Mesodermal cell (in vitro differentiated cells): Measurements from ENCODE around the gene PCDHGA9.
"Not testable (repeated sequence)": the region's sequence is repeated elsewhere in the genome, so short reads cannot be mapped to it uniquely, and the experiment has no call there.

ENCODE experiments used
- H3K27ac ChIP-seq: 2 replicates; pipeline ENCODE4 v1.7.0; 2013; ENCODE audit warnings: mild to moderate bottlenecking, low read depth, low read length, moderate library complexity; ENCODE audit not compliant: severe bottlenecking
- H3K36me3 ChIP-seq: 2 replicates; pipeline ENCODE4 v1.7.1; 2013; ENCODE audit warnings: mild to moderate bottlenecking, low read length, moderate library complexity; ENCODE audit not compliant: control insufficient read depth, insufficient read depth
- H3K4me1 ChIP-seq: one replicate; pipeline ENCODE4 v1.7.1; 2013; ENCODE audit warnings: mild to moderate bottlenecking, low read length; ENCODE audit not compliant: insufficient read depth, control insufficient read depth, poor library complexity, severe bottlenecking
- H3K4me3 ChIP-seq: 2 replicates; pipeline ENCODE4 v1.7.0; 2013; ENCODE audit warnings: low read length, control low read depth, mild to moderate bottlenecking; ENCODE audit not compliant: insufficient read depth, poor library complexity, severe bottlenecking; ENCODE audit errors: extremely low read depth
- H3K9me3 ChIP-seq: 2 replicates; pipeline ENCODE4 v1.7.1; 2013; ENCODE audit warnings: mild to moderate bottlenecking, low read length, moderate library complexity; ENCODE audit not compliant: control insufficient read depth
- WGBS, 2 experiments: methylation state at CpG; one replicate each; pipeline ENCODE4 v1.1.5; 2013; ENCODE audit warnings: missing lambda C conversion rate in 2 of 2; ENCODE audit not compliant: insufficient coverage in 2 of 2; 5-methylcytosine and 5-hydroxymethylcytosine counted together

The PCDHGA9 gene

DNA sequence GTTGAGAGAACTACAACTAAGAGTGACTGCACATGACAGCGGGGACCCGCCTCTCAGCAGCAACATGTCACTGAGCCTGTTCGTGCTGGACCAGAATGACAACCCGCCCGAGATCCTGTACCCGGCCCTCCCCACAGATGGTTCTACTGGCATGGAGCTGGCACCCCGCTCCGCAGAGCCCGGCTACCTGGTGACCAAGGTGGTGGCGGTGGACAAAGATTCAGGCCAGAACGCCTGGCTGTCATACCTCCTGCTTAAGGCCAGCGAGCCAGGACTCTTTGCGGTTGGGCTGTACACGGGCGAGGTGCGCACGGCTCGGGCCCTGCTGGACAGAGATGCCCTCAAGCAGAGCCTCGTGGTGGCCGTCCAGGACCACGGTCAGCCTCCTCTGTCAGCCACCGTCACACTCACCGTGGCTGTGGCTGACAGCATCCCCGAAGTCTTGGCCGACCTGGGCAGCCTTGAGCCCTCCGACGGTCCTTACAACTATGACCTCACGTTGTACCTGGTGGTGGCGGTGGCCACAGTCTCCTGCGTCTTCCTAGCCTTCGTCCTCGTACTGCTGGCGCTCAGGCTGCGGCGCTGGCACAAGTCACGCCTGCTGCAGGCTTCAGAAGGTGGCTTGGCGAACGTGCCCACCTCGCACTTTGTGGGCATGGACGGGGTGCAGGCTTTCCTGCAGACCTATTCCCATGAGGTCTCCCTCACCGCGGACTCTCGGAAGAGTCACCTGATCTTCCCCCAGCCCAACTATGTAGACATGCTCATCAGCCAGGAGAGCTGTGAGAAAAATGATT is 17.9 kb upstream of the PCDHGA9 start:
- Histone ChIP-seq H3K36me3 (no peaks in the 10 kb centered on the region), H3K4me1 (no peaks in the 10 kb centered on the region), H3K27ac (no peak overlapping the region), H3K9me3 (peaks cover 31% of the 10 kb centered on the region), H3K4me3 (no peak overlapping the region)
- 94 to 95% methylated on average over 39 to 43 of the region's 43 CpGs for WGBS, 2 experiments

DNA sequence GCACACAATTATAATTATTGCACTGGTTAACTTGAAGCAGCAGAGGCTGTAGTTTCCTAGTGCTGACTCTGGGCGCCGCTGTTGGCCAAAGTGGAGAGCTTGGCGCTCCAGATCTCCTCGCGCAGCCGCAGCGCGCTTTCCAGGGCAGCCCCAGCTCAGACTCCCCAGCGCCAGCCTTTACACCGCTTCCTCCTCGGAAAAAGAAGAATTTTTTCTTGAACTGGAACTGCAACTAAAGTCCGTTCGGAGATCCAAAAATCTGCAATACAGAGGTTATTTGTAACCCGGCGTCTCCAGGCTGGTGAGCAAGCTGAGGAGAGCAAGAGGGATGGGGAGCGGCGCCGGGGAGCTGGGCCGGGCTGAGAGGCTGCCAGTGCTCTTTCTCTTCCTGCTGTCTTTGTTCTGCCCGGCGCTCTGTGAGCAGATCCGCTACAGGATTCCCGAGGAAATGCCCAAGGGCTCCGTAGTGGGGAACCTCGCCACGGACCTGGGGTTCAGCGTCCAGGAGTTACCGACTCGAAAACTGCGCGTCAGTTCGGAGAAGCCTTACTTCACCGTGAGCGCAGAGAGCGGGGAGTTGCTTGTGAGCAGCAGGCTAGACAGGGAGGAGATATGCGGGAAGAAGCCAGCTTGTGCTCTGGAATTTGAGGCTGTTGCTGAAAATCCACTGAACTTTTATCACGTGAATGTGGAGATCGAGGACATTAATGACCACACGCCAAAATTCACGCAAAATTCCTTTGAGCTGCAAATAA is 14.8 kb upstream of the PCDHGA9 start, which contains the start of gene PCDHGB4:
PCDHGB4 (plus strand) TSS at position 142 of the 755 bp plus-strand sequence; CDS start at position 329, 187 bp downstream.
- Histone ChIP-seq H3K4me3 (peak within 1 kb of the TSS; percentile 18), H3K9me3 (peaks cover 49% of the 10 kb centered on the region)
- H3K36me3 ChIP-seq, H3K4me1 ChIP-seq, H3K27ac ChIP-seq: not testable (repeated sequence)
- 64 to 74% methylated on average over 12 to 15 of the region's 40 CpGs for WGBS, 2 experiments

- H3K36me3 ChIP-seq: peaks cover 14% of the 10 kb centered on the region
- no peaks in the 10 kb centered on the region for H3K4me1 ChIP-seq
- peaks cover 50% of the 10 kb centered on the region for H3K9me3 ChIP-seq
- 94 to 98% methylated on average over 4 to 6 of the region's 10 CpGs for WGBS, 2 experiments
- H3K4me3 ChIP-seq: no peak overlapping the region
- no peak overlapping the region for H3K27ac ChIP-seq
These were observed 13.9 kb upstream of the PCDHGA9 start for GRCh38 chr5:141388661-141389060.

DNA sequence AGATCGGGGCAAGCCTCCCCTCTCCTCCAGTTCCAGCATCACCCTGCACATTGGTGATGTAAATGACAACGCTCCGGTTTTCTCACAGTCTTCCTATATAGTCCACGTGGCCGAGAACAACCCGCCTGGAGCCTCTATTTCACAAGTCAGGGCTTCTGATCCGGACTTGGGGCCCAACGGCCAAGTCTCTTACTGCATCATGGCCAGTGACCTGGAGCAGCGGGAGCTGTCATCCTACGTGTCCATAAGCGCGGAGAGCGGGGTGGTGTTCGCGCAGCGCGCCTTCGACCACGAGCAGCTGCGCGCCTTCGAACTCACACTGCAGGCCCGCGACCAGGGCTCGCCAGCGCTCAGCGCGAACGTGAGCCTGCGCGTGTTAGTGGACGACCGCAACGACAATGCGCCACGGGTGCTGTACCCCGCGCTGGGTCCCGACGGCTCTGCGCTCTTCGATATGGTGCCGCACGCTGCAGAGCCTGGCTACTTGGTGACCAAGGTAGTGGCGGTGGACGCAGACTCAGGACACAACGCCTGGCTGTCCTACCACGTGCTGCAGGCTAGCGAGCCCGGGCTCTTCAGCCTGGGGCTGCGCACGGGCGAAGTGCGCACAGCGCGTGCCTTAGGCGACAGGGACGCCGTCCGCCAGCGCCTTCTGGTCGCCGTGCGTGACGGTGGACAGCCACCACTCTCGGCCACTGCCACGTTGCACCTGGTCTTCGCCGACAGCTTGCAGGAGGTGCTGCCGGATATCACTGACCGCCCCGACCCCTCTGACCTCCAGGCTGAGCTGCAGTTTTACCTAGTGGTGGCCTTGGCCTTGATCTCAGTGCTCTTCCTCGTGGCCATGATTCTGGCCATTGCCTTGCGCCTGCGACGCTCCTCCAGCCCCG is 13.2 kb upstream of the PCDHGA9 start:
- Histone ChIP-seq H3K4me1 (no peaks in the 10 kb centered on the region), H3K36me3 (peaks cover 15% of the 10 kb centered on the region), H3K9me3 (peaks cover 56% of the 10 kb centered on the region), H3K27ac (no peak overlapping the region), H3K4me3 (no peak overlapping the region)
- WGBS, 2 experiments: 95 to 97% methylated on average over 70 to 77 of the region's 77 CpGs

DNA sequence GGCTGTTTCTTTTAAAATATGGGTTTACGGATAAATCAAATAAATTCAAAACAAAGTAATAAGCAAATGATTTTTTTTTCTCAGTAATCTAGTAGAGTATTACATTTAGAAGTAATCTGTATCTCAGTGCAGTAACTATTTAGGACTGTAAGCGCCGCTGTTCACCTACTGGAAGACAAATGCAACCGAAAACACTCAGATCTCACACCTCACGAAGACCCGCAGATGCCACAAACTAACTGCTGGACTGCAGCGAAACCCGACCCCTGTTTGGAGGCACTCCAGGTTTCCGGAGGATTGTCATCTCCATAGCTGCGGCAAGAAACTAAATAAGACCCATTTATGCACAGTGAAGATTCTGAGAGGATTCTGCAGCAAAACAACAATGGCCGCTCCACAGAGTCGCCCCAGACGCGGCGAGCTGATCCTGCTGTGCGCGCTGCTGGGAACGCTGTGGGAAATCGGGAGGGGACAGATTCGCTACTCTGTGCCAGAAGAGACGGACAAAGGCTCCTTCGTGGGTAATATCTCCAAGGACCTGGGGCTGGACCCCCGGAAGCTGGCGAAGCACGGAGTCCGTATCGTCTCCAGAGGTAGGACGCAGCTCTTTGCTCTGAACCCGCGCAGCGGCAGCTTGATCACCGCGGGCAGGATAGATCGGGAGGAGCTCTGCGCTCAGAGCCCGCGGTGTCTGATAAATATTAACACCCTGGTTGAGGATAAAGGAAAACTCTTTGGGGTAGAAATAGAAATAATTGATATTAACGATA is 10.0 kb upstream of the PCDHGA9 start, which contains the start of gene PCDHGA8:
PCDHGA8 (plus strand) TSS at position 205 of the 770 bp plus-strand sequence; CDS start at position 386, 181 bp downstream.
- Histone ChIP-seq H3K9me3 (peaks cover 63% of the 10 kb centered on the region), H3K27ac (no peak within 1 kb of the TSS), H3K4me1 (no peaks in the 10 kb centered on the region), H3K4me3 (no peak within 1 kb of the TSS), H3K36me3 (peaks cover 15% of the 10 kb centered on the region)
- WGBS, 2 experiments: 92 to 96% methylated on average over 31 to 37 of the region's 38 CpGs

GRCh38 chr5:141393267-141393666 is 9.3 kb upstream of the PCDHGA9 start:
- Histone ChIP-seq H3K4me1 (no peaks in the 10 kb centered on the region), H3K27ac (no peak overlapping the region), H3K36me3 (peaks cover 15% of the 10 kb centered on the region), H3K9me3 (peaks cover 63% of the 10 kb centered on the region), H3K4me3 (no peak overlapping the region)
- WGBS, 2 experiments: 95% methylated on average over 19 to 20 of the region's 21 CpGs

DNA sequence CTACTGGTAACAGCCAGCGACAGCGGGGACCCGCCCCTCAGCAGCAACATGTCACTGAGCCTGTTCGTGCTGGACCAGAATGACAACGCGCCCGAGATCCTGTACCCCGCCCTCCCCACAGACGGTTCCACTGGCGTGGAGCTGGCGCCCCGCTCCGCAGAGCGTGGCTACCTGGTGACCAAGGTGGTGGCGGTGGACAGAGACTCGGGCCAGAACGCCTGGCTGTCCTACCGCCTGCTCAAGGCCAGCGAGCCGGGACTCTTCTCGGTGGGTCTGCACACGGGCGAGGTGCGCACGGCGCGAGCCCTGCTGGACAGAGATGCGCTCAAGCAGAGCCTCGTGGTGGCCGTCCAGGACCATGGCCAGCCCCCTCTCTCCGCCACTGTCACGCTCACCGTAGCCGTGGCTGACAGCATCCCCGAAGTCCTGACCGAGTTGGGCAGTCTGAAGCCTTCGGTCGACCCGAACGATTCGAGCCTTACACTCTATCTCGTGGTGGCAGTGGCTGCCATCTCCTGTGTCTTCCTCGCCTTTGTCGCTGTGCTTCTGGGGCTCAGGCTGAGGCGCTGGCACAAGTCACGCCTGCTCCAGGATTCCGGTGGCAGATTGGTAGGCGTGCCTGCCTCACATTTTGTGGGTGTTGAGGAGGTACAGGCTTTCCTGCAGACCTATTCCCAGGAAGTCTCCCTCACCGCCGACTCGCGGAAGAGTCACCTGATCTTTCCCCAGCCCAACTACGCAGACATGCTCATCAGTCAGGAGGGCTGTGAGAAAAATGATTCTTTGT is 8.0 kb upstream of the PCDHGA9 start:
- H3K4me1 ChIP-seq, H3K4me3 ChIP-seq, H3K27ac ChIP-seq: not testable (repeated sequence)
- Histone ChIP-seq H3K9me3 (peaks cover 63% of the 10 kb centered on the region), H3K36me3 (peaks cover 15% of the 10 kb centered on the region)
- WGBS, 2 experiments: 93 to 96% methylated on average over 18 to 35 of the region's 53 CpGs

- peaks cover 12% of the 10 kb centered on the region for H3K36me3 ChIP-seq
- not testable (repeated sequence) for H3K4me3 ChIP-seq, H3K27ac ChIP-seq, H3K4me1 ChIP-seq
- 85 to 92% methylated on average over 14 of the region's 43 CpGs for WGBS, 2 experiments
- peaks cover 48% of the 10 kb centered on the region for H3K9me3 ChIP-seq
These were observed 4.6 kb upstream of the PCDHGA9 start, which contains the start of gene PCDHGB5 for GRCh38 chr5:141397756-141398551. Gene PCDHGB5 (plus strand): TSS chr5:141397947. CDS start chr5:141398128, 181 bp downstream.

- H3K9me3 ChIP-seq: peaks cover 47% of the 10 kb centered on the region
- H3K4me3 ChIP-seq: no peak overlapping the region
- no peak overlapping the region for H3K27ac ChIP-seq
- 91 to 96% methylated on average over 14 of the region's 15 CpGs for WGBS, 2 experiments
- H3K36me3 ChIP-seq: peaks cover 6% of the 10 kb centered on the region
- H3K4me1 ChIP-seq: no peaks in the 10 kb centered on the region
These were observed 4.0 kb upstream of the PCDHGA9 start for GRCh38 chr5:141398608-141399007.
